HG02938 (cell line): ENCODE measurements around the gene HACD2.

ENCODE experiments used
- ATAC-seq: cut with Tn5 transposase; IDR thresholded peaks from one replicate; pipeline ENCODE4 v1.9.1; 2021; ENCODE audit warnings: mild to moderate bottlenecking, moderate library complexity; ENCODE audit not compliant: unreplicated experiment

The HACD2 gene

DNA sequence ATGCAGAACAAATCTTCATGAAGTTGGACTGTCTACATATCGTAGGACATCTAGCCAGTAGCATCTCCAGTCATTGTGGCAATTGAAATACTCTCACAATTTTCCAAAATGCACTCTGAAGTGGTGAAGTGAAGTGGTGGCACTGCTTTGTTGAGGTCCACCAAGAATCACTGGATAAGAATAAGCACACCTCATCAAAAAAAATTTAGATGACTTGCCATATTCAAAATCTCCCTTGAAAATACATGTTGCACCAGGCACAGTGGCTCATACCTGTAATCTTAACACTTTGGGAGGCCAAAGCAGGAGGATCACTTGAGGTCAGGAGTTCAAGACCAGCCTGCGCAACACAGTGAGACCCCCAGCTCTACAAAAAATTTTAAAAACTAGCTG, 12.9 kb downstream of the HACD2 start:
- ATAC-seq = no peak

DNA sequence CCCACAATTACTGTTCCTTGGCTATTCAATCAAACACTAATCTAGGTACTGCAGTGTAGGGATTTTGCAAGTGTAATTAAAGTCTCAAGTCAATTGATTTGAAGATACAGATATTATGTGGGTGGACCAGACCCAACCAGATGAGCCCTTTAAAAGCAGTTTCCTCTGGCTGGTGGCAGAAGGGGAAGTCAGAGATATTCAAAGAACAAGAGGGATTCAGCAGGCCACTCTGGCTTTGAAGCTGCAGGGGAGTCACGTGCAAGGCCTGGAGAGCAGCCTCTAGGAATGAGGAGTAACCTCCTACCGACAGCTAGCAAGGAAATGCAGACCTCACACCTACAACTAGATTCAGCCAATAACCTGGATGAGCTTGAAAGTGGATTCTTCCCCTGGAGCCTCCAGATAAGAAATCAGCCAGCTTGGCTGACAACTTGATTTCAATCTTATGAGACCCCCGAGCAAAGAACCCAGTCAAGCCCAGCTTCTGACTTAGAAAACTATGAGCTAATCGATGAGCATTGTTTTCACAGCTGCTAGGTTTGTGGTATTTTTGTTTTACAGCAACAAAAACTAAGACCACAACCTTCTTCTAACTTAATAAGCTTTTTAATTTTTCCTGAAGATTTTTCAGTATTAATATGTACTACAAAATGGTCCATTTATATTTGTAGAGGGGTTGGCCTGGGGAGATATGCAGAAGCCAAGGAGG, 13.4 kb downstream of the HACD2 start:
- no peak for ATAC-seq

DNA sequence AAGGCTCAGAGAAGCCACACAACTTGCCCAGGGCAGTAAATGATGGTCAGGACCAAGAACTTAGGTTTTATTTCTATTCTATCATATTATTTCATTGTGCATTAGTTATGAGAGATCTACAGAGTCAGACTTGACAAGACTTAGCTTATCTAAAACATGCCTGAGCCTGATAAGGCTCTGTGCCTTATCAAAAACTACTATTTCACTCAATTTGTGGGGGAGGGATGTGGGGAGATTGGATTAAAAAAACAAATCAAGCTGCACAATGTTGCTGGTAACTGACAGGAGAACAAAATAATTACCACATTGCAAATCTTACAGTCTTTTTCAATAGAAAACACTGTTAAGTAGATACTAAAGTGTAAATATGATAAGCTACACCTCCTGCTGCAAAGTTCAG, 16.0 kb downstream of the HACD2 start:
- no peak for ATAC-seq

DNA sequence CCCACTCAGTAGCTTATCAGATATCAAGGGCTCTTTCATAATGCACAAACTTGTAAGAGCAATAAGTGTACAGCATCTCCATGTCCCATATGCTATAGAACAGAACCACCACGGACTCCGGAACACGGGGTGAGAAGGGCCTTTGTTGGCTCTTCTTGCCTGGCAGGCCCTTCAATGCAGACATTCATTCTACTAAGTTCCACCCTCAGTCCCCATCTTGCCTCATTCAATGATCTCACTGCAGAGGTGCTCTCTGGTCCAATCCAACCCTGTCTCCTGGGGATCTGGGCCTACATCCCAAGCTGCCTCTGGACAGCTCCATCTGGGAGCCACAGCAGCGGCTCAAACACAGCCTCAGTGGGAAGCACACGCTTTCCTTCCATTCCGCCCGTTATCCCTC, 16.8 kb downstream of the HACD2 start:
- no peak for ATAC-seq

DNA sequence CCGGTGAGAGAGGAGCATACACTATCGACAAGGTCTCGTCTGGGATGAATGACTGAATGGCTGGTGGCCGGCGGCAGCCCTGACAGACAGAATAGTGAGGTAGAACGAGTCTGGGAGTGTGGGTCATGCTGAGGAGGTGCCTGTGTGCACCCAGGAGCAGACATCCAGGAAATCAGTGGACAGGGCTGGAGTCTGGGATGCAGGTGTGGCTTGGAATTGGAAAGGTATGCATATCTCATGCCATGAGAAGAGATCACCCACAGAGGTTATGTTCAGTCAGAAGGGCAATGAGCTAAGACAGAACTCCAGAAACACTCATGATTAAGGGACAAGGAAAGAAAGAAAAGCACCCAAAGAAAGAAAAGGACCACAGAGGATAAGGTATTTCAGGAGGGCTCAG, 20.8 kb downstream of the HACD2 start:
- ATAC-seq = no peak

DNA sequence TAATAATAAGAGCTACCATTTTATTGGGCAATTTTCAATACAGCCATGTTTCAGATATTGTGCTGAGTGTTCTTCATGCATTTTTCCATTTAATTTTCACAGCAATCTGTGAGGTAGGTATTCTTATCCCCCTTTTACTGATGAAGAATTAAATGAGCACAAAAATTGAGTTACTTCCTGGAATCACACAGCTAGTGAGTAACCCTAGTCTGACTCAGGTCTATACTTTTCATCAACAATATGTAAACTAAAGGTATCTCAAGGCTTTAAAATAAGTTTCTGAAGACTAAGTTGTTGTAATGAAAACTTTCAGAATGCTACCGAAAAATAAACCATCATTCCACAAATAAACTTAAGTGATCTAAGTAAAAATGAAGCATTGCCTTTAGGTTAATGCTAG, 22.3 kb downstream of the HACD2 start:
- ATAC-seq = no peak

DNA sequence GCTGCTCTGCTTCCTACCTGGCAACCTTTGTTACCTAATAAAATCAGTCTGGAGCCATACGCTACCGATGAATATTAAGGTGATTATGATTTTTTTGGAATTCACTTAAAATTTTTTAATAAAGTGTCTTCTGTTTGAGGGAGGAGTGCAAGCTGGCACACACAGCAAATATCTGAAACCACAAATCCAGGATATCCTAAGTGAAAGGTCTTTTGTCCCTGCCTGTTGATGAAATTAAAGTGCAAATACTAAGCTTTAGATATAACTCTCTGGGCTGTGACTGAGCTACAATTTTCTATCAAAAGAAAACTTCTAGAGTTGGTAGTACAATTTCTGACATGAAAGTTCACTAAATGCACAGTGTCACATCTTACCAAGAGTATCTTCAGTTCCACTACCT, 23.7 kb downstream of the HACD2 start:
- ATAC-seq = no peak

DNA sequence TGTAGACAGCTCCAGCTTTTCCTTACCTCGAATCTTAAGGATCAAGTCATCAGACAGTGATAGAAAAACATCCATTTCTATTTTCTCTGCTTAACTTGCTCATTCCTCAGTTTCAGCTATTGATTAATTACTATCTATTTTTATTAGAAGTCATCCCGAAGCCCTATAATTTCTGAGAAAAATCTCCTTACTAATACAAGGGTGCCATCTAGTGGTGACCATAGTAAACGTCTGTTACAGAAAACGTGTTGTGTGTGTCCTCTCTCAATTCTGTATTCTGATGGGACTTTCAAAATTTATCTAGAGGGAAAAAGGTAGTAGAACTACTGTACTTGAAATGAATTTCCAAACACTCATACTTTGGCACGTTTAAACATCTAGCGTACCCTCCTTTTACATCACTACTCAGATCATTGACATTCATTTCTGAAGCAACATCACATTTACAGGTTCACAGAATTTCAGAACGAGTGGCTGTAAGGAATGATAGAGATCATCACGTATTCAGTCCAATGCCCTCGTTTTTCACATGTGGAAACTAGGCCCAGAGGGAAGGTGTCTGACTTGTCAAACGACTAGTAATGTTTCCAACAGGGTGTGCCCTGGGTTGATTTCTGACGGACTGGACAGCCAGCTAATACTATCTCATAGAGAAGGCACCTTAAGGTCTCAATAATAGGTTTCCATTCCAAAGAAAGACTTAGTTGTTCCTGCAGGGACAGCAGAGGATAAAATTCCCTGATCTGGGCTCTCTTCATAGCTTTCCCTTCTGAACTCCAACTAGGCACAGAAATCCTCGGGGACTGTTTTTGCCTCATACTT, 25.6 kb downstream of the HACD2 start:
- ATAC-seq = no peak

DNA sequence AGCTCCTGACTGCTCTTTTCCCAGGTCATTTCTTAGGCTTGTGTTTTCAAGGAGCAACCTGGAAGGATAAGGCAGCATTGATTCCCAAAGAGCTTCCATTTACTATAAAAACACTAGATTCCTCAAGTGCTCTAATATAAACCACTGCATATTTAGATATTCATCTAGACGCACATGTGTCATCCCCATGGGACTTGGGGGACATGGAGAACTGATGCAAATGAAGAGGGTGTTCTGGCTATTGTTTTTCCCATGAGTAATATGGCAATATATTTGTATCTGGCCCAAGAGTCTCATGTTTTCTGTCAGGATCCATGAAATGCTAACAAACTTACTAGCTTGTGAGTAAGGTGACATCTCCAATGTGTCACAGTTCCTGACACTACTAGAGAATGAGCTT, 31.3 kb downstream of the HACD2 start:
- no peak for ATAC-seq

DNA sequence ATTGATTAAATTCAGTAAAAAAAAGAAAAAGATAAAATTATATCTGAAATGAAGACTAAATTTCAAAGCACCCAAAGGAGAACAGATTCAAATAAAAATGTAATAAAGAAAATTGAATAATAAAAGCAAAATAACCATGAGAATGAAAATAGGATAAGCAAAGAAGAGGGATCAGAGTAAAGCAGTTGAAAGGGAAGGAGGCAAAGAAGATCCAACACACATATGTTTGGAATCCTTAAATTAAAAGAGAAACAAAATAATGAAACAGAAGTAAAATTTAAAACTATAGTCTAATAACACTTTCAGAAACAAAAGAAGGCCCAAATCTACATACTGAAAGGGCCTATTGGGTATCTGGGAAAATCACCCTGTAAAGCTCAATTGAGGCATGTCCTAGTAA, 32.1 kb downstream of the HACD2 start:
- ATAC-seq = no peak

DNA sequence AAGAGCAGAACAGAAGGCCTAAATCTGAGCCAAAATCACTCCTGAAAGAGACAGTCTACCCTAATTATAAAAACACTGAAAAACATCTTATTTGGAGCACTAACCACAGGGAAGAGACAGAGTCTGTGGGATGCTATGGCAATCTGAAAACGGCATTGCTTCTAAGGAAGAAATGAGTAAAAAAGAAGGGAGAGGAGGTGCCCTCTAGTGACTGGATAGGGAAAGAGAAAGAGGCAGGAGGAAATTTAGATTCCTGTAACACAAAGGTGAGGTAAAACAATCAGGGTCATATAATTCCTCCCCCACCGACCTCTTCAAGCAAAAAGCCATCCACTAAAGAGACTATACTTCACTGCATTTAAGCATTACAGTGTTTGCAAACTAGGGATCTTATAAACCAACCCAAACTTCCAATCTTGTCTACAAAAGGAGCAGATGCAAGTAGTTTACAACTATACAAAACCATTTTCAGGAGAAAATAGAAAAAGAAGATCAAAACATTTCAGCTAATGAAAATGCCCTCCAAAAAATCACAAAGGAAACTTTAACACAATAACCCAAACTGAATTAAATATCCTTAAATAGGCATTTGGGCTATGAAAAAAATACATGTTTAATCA, 32.6 kb downstream of the HACD2 start:
- no peak for ATAC-seq

DNA sequence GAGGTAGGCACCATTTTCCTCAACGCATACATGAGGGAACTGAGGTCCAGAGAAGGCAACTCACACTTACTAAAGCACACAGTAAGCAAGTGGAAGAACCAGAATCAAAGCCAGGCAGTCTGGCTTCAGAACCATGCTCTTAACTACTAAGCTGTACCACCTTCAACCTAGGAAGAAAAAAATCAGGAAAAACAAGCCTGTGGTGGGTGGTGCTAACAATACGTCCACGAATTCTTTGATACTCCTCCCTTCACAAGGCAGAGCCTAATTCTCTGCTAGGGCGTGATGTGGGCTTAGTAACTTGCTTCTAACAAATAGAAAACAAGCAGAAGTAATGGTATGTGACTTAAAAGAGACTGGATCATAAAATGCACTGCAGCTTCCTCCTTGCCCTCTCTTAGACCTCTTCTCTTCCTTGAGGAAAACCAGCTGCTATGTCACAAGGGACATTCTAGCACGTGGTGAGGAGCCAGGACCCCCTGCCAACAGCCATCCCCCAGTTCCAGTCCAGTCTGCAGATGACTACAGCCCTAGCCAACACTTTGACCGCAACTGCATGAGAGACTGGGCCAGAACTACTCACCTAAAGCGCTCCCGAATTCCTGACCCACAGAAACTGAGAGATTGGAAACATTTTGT, 36.9 kb downstream of the HACD2 start:
- no peak for ATAC-seq

DNA sequence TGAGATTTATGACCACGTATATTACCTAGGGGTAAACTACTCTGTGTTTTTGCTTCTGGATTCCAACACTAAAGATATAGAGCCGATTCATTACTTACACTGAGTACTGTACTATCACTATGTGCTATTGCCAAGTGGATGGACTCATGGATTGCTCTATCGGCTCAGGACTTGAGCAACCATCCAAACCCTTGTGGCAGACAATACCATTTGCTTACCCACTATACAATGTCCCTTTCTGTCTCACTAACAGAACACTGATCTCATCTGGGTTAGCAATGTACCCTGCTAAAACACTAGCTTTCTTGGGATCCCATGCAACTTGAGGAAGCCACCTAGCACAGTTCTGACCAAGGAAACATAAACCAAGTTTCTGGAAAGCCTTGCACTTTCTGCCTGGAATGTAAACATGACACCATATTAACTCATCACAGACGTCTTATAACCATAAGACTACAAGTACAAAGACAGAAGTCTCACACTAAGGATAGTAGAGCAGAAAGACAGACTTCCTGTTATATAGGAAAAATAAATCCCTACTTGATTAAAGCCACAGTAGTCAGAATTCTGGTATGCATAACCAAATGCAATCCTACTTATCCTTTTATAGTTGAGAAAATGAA, 38.6 kb downstream of the HACD2 start:
- ATAC-seq = no peak

DNA sequence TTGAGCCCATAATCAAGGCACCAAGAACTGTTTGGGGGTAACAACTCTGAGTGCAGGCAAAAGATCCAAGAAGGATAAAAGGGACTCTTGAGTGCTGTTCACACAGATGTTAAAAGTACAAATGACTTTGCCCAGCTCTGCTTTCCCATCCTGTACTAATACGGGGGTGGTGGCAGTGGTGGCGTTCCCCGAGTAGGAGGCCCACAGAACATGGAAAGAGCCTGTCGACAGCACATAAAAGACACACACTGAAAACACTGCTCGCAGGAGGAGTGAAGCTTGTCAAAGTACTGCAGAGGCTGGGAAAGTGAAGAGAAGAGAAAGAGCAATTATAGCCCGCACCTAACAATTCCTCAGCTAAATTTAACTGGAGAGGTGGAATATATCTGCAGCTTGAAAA, 40.9 kb downstream of the HACD2 start:
- ATAC-seq = no peak

DNA sequence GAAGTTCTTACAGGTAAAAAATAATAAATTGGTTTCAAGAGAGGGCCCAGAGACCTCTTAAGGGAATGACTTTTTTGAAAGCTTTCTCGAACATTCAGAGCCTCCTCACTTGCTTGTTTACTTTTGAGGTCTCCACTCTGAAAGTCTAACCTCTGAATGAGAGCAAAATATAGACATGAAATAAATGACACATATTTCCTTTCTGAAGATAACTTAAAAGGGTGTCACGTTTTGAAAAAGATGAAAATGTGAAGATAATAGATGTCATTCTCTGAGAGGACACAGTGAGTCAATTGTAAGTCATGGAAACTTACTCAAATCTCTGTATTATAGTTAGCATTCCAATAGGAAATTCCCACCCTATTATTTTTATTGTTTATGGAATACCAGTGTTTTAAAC, 44.6 kb downstream of the HACD2 start:
- ATAC-seq = no peak

DNA sequence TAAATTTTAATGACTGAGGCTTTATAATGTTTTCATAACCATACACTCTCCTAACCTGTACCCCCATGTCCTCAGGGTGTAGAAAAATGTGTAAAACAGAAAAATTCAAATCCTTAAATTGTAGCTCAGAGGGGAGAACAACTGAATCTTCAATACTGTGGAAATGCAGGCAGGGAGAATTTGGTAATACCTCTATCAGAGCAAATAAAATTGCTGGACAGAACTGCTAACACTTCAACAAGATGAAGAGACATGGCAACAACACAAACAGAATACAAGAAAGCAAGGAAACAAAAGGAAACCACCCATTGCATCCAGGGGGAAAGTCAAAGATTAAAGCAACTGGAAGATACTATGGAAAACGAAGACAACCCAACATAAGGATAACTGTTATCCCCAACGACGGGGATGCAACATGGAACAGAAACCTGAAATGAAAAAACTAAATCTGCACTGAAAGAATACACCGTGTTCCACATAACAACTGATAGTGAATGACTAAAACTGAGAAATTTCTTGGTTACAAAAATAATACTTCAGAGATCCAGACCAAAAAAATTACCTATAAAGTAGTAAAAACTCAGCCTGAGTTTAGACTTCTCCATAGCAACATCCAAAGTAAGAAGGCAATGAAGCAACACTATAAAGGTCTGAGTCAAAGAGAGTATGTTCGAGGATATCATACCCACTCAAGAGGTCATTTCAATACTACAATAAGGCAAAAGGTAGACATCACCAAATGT, 48.5 kb downstream of the HACD2 start:
- ATAC-seq = peak; percentile 91

DNA sequence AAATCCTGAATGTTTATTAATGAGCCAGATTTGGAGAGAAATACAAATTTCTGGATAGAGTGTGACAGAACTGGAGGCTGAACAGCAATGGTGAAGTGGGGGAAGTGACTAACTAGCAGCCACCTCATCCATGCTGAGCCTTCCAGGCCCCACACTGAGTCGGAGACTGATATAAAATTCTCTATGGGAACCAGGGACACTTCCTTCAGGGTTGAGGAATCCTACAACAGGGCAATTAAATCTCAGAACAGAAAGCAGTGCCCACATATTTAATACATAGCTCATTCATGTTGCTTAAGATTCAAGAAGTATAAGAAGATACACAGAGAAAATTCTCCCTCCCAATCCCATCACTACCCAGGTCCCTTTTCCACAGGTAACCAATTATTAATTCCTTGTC, 49.3 kb downstream of the HACD2 start:
- ATAC-seq = no peak

DNA sequence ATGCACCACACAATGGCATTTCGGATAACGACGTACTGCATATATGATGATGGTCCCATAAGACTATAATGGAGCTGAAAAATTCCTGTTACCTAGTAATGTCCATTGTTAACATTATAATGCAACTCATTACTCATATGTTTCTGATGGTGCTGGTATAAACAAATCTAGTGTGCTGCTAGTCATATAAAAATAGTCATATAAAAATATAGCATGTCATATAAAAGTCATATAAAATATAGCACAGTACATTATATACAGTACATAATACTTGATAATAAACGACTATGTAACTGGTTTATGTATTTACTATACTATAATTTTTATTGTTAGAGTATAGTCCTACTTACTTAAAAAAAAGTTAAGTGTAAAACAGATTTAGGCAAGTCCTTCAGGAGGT, 50.6 kb downstream of the HACD2 start:
- no peak for ATAC-seq

DNA sequence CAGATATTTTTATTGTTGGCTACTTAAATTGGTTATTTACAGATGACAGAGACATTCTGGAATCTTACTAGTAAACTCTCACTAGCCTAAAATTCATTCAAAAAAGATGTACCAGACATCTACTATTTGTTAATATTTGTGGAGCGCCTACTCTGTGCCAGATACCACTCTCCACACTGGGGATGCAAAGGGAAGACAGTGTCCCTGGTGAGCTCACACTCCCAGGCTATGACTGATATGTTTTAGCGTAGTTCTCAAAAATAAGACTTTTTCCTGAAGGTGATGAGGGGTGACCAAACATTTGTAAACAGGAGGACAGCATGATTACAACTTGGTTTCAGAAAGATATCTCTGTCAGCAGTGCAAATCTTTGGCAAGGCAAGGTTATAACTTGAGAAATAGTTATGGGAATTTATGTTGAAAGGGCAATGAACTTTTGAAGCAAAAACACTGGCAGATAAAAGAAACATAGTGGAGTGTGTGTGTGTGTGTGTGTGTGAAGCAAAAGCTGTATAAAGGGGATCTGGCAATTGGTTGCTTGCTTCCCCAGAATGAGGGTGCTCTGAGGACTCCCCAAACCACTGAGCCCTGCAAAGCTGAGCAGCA, 51.2 kb downstream of the HACD2 start:
- ATAC-seq = no peak

DNA sequence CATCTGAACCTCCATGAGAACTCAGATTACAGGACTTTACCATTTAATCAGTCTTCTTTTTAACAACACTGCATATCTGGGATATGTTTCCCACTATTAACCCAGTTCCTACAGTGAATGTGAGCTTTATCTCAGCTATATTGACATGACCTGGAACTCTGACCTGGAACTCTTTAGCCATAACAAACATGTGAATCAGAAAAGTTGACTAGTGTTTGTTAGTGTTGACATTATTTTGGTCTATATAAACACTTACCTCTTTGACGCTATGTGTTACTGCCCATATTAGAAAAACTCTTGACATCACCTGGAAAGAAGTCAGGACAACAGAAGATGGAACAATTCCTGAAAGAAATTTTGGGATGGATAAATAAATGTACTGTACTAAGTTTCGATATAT, 56.7 kb downstream of the HACD2 start:
- ATAC-seq = no peak
